ENCODE results near the gene CA5B. TPM values are rescaled to one million over a fixed set of nuclear protein-coding genes. Genes with fewer than 3 reads are reported as not detected.

CA5B gene
- total RNA-seq, 4 donors from 2014 or later: 7.2 to 14.0 (median 11.8) TPM

GRCh38 chrX:15815779-15816437 lies 77.8 kb downstream of the CA5B start:
- H3K4me3 ChIP-seq (ENCODE audit: low read depth, poor library complexity, severe bottlenecking): no peak overlapping the region
- intact Hi-C loops (cut with DNase I; ENCODE audit: low total_unique reads): loop anchor here (10.0 kb wide), 1 partner anchor 641 kb away; no protein-coding TSS in a partner anchor
- no peak for DNase-seq (ENCODE audit: low spot score in 2 of 2)
- 69 to 83% methylated on average over 10 of the region's 10 CpGs for WGBS, 2 donors
- TF ChIP-seq POLR2A (IDR thresholded peaks at IDR 0.05): no peak
- no peak for TF ChIP-seq CTCF (IDR thresholded peaks at IDR 0.05)

GRCh38 chrX:15816438-15816809 lies 78.4 kb downstream of the CA5B start:
- no peak for TF ChIP-seq POLR2A (IDR thresholded peaks at IDR 0.05)
- no peak for TF ChIP-seq CTCF (IDR thresholded peaks at IDR 0.05)
- intact Hi-C loops (cut with DNase I; ENCODE audit: low total_unique reads): loop anchor here (10.0 kb wide), 1 partner anchor 642 kb away; no protein-coding TSS in a partner anchor
- DNase-seq (ENCODE audit: low spot score in 2 of 2): no peak
- 59 to 84% methylated on average over 1 of the region's 1 CpG for WGBS, 2 donors
- no peak overlapping the region for H3K4me3 ChIP-seq (ENCODE audit: low read depth, poor library complexity, severe bottlenecking)

GRCh38 chrX:15816886-15817285 lies 78.8 kb downstream of the CA5B start:
- no peak overlapping the region for H3K4me3 ChIP-seq (ENCODE audit: low read depth, poor library complexity, severe bottlenecking)
- WGBS, 2 donors: 42 to 65% methylated on average over 3 to 4 of the region's 4 CpGs
- intact Hi-C loops (cut with DNase I; ENCODE audit: low total_unique reads): loop anchor here (10.0 kb wide), 1 partner anchor 642 kb away; no protein-coding TSS in a partner anchor
- DNase-seq (ENCODE audit: low spot score in 2 of 2): no peak
- TF ChIP-seq POLR2A (IDR thresholded peaks at IDR 0.05): no peak
- no peak for TF ChIP-seq CTCF (IDR thresholded peaks at IDR 0.05)

- 84 to 85% methylated on average over 14 of the region's 14 CpGs for WGBS, 2 donors
Measured at GRCh38 chrX:15820106-15821073, 82.3 kb downstream of the CA5B start.

GRCh38 chrX:15822922-15823321 lies 84.9 kb downstream of the CA5B start:
- TF ChIP-seq POLR2A (IDR thresholded peaks at IDR 0.05) (no peak), CTCF (IDR thresholded peaks at IDR 0.05) (no peak)
- H3K4me3 ChIP-seq (ENCODE audit: low read depth, poor library complexity, severe bottlenecking): no peak overlapping the region
- intact Hi-C loops (cut with DNase I; ENCODE audit: low total_unique reads): no loop called here
- DNase-seq (ENCODE audit: low spot score in 2 of 2): no peak
- WGBS, 2 donors: 95 to 96% methylated on average over 23 of the region's 23 CpGs

More at GRCh38 chrX:15820106-15821073, 82.3 kb downstream of the CA5B start:
- TF ChIP-seq CTCF (IDR thresholded peaks at IDR 0.05) (no peak), POLR2A (IDR thresholded peaks at IDR 0.05) (no peak)
- H3K4me3 ChIP-seq (ENCODE audit: low read depth, poor library complexity, severe bottlenecking): no peak overlapping the region
- no peak for DNase-seq (ENCODE audit: low spot score in 2 of 2)
- intact Hi-C loops (cut with DNase I; ENCODE audit: low total_unique reads): no loop called here
